Activated B cell treated with CpG ODN at 0.5 μM for 24 hours (primary cell): ENCODE data around the gene MTRR. TPM values are rescaled to one million over a fixed set of nuclear protein-coding genes. Genes with fewer than 3 reads are reported as not detected.

Experiments
- ATAC-seq: fragments of 200-7000 bp; cut with Tn5 transposase; one replicate; pipeline ENCODE4 v1.10.0; 2021; ENCODE audit warnings: low read depth, mild to moderate bottlenecking, moderate library complexity
- CTCF ChIA-PET: fragments of 350-600 bp; sonication (Branson Sonifier 250); formaldehyde crosslinking; loops from one replicate; lab custom pipeline; 2021; ENCODE audit warnings: antibody characterized with exemption; lab: Charles Lee
- POLR2A ChIA-PET: fragments of 350-600 bp; sonication (Branson Sonifier 250); formaldehyde crosslinking; loops from one replicate; lab custom pipeline; 2021; ENCODE audit warnings: antibody characterized with exemption; lab: Charles Lee
- DNase-seq: peaks from one replicate; pipeline ENCODE4 v3.0.0; 2022
- H3K27ac Mint-ChIP-seq: one replicate; pipeline ENCODE4 v1.8.0; 2020; ENCODE audit warnings: mixed read lengths
- H3K27me3 Mint-ChIP-seq: one replicate; pipeline ENCODE4 v1.8.0; 2021; ENCODE audit warnings: mixed read lengths
- H3K36me3 Mint-ChIP-seq: one replicate; pipeline ENCODE4 v1.8.0; 2021; ENCODE audit warnings: low read depth, mixed read lengths
- H3K4me1 Mint-ChIP-seq: one replicate; pipeline ENCODE4 v1.8.0; 2021; ENCODE audit warnings: mixed read lengths
- H3K4me3 Mint-ChIP-seq: one replicate; pipeline ENCODE4 v1.8.0; 2020; ENCODE audit warnings: mild to moderate bottlenecking, mixed read lengths
- H3K9me3 Mint-ChIP-seq: one replicate; pipeline ENCODE4 v1.8.0; 2020; ENCODE audit warnings: mixed read lengths
- CTCF ChIP-seq: fragments of 200-600 bp; IDR thresholded peaks from one replicate; pipeline ENCODE4 v1.8.0; 2022; ENCODE audit warnings: antibody characterized with exemption, mild to moderate bottlenecking
- intact Hi-C: fragments of 100-400 bp; cut with micrococcal nuclease; formaldehyde crosslinking; loops from one replicate; pipeline ENCODE4 v1.15.1; 2024
- total RNA-seq: library from RNA; stranded (reverse); gene quantifications from 2 replicates; pipeline ENCODE4 v1.2.3, GENCODE V29; 2022

The MTRR gene
- total RNA-seq, 1 donor from 2014 or later = 70.7 TPM

- intact Hi-C loops = no loop called here
- H3K27me3 Mint-ChIP-seq = peaks cover 10% of the 10 kb centered on the region
- peaks cover 1% of the 10 kb centered on the region for H3K4me1 Mint-ChIP-seq
- no peak for TF ChIP-seq CTCF
- H3K36me3 Mint-ChIP-seq = no peaks in the 10 kb centered on the region
- POLR2A ChIA-PET = no interaction called here
- no peak overlapping the region for H3K4me3 Mint-ChIP-seq
- ATAC-seq = no peak
- no peak for DNase-seq
- H3K9me3 Mint-ChIP-seq = peaks cover 2% of the 10 kb centered on the region
- CTCF ChIA-PET = interaction anchor here (3.8 kb wide), 1 partner anchor 13 kb away, joined by 24 read pairs; no protein-coding TSS in a partner anchor
- no peak overlapping the region for H3K27ac Mint-ChIP-seq
Measured at GRCh38 chr5:7941692-7942091, 72.7 kb downstream of the MTRR start.

GRCh38 chr5:7947301-7947700, 78.4 kb downstream of the MTRR start:
- DNase-seq (no peak), ATAC-seq (no peak)
- peaks cover 7% of the 10 kb centered on the region for H3K9me3 Mint-ChIP-seq
- POLR2A ChIA-PET = no interaction called here
- no peak for TF ChIP-seq CTCF
- intact Hi-C loops = no loop called here
- H3K27me3 Mint-ChIP-seq = peaks cover 4% of the 10 kb centered on the region
- no peaks in the 10 kb centered on the region for H3K4me1 Mint-ChIP-seq
- H3K27ac Mint-ChIP-seq = no peak overlapping the region
- no peak overlapping the region for H3K4me3 Mint-ChIP-seq
- H3K36me3 Mint-ChIP-seq = no peaks in the 10 kb centered on the region
- CTCF ChIA-PET = no interaction called here

Other genes starting within 250 kb of the MTRR start
- gene CFAP90, start 18.0 kb upstream of the MTRR start, total RNA-seq = not detected in 2 replicates
- gene FASTKD3, start 117 bp upstream of the MTRR start, total RNA-seq = 12.1 and 16.0 TPM in 2 replicates